ENCODE results near the gene INO80. TPM values are rescaled to one million over a fixed set of nuclear protein-coding genes. Genes with fewer than 3 reads are reported as not detected.
"Not testable (repeated sequence)": the region's sequence is repeated elsewhere in the genome, so short reads cannot be mapped to it uniquely, and the experiment has no call there.

The INO80 gene
- total RNA-seq, 1 donor from 2014 or later, result 20.9 TPM

GRCh38 chr15:40956541-40956982, 159.5 kb downstream of the INO80 start:
- no peak overlapping the region for H3K27ac Mint-ChIP-seq (ENCODE audit: unreplicated experiment)
- H3K4me1 Mint-ChIP-seq (ENCODE audit: unreplicated experiment), result peaks cover 69% of the 10 kb centered on the region
- H3K27me3 Mint-ChIP-seq (ENCODE audit: unreplicated experiment), result no peaks in the 10 kb centered on the region
- no peak for TF ChIP-seq CTCF (IDR thresholded peaks at IDR 0.05)
- peaks cover 18% of the 10 kb centered on the region for H3K36me3 Mint-ChIP-seq (ENCODE audit: unreplicated experiment)
- peak overlapping the region; percentile 56 for H3K4me3 Mint-ChIP-seq (ENCODE audit: unreplicated experiment)
- H3K9me3 Mint-ChIP-seq (ENCODE audit: unreplicated experiment), result no peaks in the 10 kb centered on the region
- no peak for DNase-seq (ENCODE audit: extremely low spot score, unreplicated experiment)

GRCh38 chr15:40955930-40956540, 160.0 kb downstream of the INO80 start:
- Mint-ChIP-seq H3K9me3 (ENCODE audit: unreplicated experiment) (no peaks in the 10 kb centered on the region), H3K36me3 (ENCODE audit: unreplicated experiment) (peaks cover 18% of the 10 kb centered on the region), H3K27ac (ENCODE audit: unreplicated experiment) (no peak overlapping the region), H3K4me1 (ENCODE audit: unreplicated experiment) (peaks cover 69% of the 10 kb centered on the region), H3K27me3 (ENCODE audit: unreplicated experiment) (no peaks in the 10 kb centered on the region), H3K4me3 (ENCODE audit: unreplicated experiment) (peak overlapping the region; percentile 56)
- no peak for DNase-seq (ENCODE audit: extremely low spot score, unreplicated experiment)
- TF ChIP-seq CTCF (IDR thresholded peaks at IDR 0.05), result no peak

- Mint-ChIP-seq H3K36me3 (ENCODE audit: unreplicated experiment) (peaks cover 18% of the 10 kb centered on the region), H3K9me3 (ENCODE audit: unreplicated experiment) (no peaks in the 10 kb centered on the region), H3K27me3 (ENCODE audit: unreplicated experiment) (no peaks in the 10 kb centered on the region), H3K4me1 (ENCODE audit: unreplicated experiment) (peaks cover 65% of the 10 kb centered on the region), H3K4me3 (ENCODE audit: unreplicated experiment) (peak overlapping the region; percentile 94), H3K27ac (ENCODE audit: unreplicated experiment) (no peak overlapping the region)
- no peak for TF ChIP-seq CTCF (IDR thresholded peaks at IDR 0.05)
- DNase-seq (ENCODE audit: extremely low spot score, unreplicated experiment), result no peak
Measured at GRCh38 chr15:40955141-40955903, 160.8 kb downstream of the INO80 start.

GRCh38 chr15:40954158-40954848, 161.8 kb downstream of the INO80 start:
- not testable (repeated sequence) for DNase-seq (ENCODE audit: extremely low spot score, unreplicated experiment); H3K9me3 Mint-ChIP-seq (ENCODE audit: unreplicated experiment); H3K27me3 Mint-ChIP-seq (ENCODE audit: unreplicated experiment)
- Mint-ChIP-seq H3K4me3 (ENCODE audit: unreplicated experiment) (peak overlapping the region; percentile 94), H3K36me3 (ENCODE audit: unreplicated experiment) (peaks cover 18% of the 10 kb centered on the region), H3K4me1 (ENCODE audit: unreplicated experiment) (peaks cover 55% of the 10 kb centered on the region), H3K27ac (ENCODE audit: unreplicated experiment) (peak overlapping the region; percentile 90)

- H3K36me3 Mint-ChIP-seq (ENCODE audit: unreplicated experiment), result peaks cover 18% of the 10 kb centered on the region
- H3K4me3 Mint-ChIP-seq (ENCODE audit: unreplicated experiment), result peak overlapping the region; percentile 94
- DNase-seq (ENCODE audit: extremely low spot score, unreplicated experiment), result no peak
- no peaks in the 10 kb centered on the region for H3K9me3 Mint-ChIP-seq (ENCODE audit: unreplicated experiment)
- peak overlapping the region; percentile 90 for H3K27ac Mint-ChIP-seq (ENCODE audit: unreplicated experiment)
- TF ChIP-seq CTCF (IDR thresholded peaks at IDR 0.05), result no peak
- H3K27me3 Mint-ChIP-seq (ENCODE audit: unreplicated experiment), result no peaks in the 10 kb centered on the region
- H3K4me1 Mint-ChIP-seq (ENCODE audit: unreplicated experiment), result peaks cover 50% of the 10 kb centered on the region
Measured at GRCh38 chr15:40953713-40954074, 162.4 kb downstream of the INO80 start.

Measured in osteocyte (in vitro differentiated cells).